ENCODE measurements around the gene ABTB2.

GRCh38 chr11:34148504-34149165 is 209.2 kb downstream of the ABTB2 start:
- TF ChIP-seq USF2 (IDR thresholded peaks at IDR 0.05; ENCODE audit: low read length) (no peak), RAD21 (IDR thresholded peaks at IDR 0.05 in 1 of 2, conservative IDR thresholded peaks at IDR 0.05 in 1 of 2; ENCODE audit: low read depth in 2 of 2, low read length in 2 of 2) (no peak), POLR2AphosphoS5 (IDR thresholded peaks at IDR 0.05; ENCODE audit: low read depth, low read length) (no peak), ZNF274 (IDR thresholded peaks at IDR 0.05; ENCODE audit: borderline replicate concordance, extremely low read depth, low read length) (no peak)
